Prostate gland (tissue), 2 donors: Measurements from ENCODE around the gene KRCC1.

Experiments used
- CTCF ChIP-seq, 4 experiments: fragments of 200-600 bp in 2 of 4; fragments of 450-650 bp in 2 of 4; sonication (generic) in 2 of 4; IDR thresholded peaks; 1 replicate in 3 of 4; 2 replicates in 1 of 4; pipeline ENCODE4 v1.5.1; 2016 to 2019; ENCODE audit warnings: antibody characterized with exemption in 4 of 4, mild to moderate bottlenecking in 2 of 4, moderate library complexity in 2 of 4
- POLR2A ChIP-seq: fragments of 450-650 bp; IDR thresholded peaks from one replicate; pipeline ENCODE4 v1.6.1; 2016; ENCODE audit warnings: antibody characterized with exemption, mild to moderate bottlenecking
- POLR2AphosphoS5 ChIP-seq: sonication (generic); formaldehyde crosslinking; IDR thresholded peaks from one replicate; pipeline ENCODE4 v1.6.1; 2017; ENCODE audit warnings: antibody characterized with exemption

GRCh38 chr2:88087763-88088162 lies 32.2 kb upstream of the KRCC1 start:
- TF ChIP-seq POLR2AphosphoS5 (no peak), CTCF (IDR thresholded peaks at IDR 0.05) (no peak), POLR2A (no peak)
